HEK293T (cell line): ENCODE measurements around the gene POMT1.

ENCODE experiments used
- CTCF ChIA-PET: fragments of 350-600 bp; formaldehyde crosslinking; extraction: SDS; loops from one replicate; lab custom pipeline; 2021; ENCODE audit warnings: antibody characterized with exemption, inconsistent platforms; lab: Yijun Ruan, JAX
- POLR2A ChIA-PET: fragments of 350-600 bp; formaldehyde crosslinking; extraction: SDS; loops from one replicate; lab custom pipeline; 2020; ENCODE audit warnings: antibody characterized with exemption, inconsistent platforms; lab: Yijun Ruan, JAX
- DNase-seq: peaks from one replicate; pipeline ENCODE4 v3.0.0; 2012; ENCODE audit warnings: mixed read lengths; ENCODE audit errors: extremely low spot score
- ARNT ChIP-seq: fragments of 450-650 bp; IDR thresholded peaks from 2 replicates; pipeline ENCODE4 v1.6.1; 2017; ENCODE audit warnings: mild to moderate bottlenecking
- BHLHE40 ChIP-seq: fragments of 450-650 bp; IDR thresholded peaks from 2 replicates; pipeline ENCODE4 v1.6.1; 2016; ENCODE audit warnings: mild to moderate bottlenecking, moderate library complexity, borderline replicate concordance
- CTBP1 ChIP-seq: fragments of 450-650 bp; IDR thresholded peaks from 2 replicates; pipeline ENCODE4 v1.6.1; 2016; ENCODE audit warnings: borderline replicate concordance
- ELF4 ChIP-seq: fragments of 450-650 bp; IDR thresholded peaks from 2 replicates; pipeline ENCODE4 v1.6.1; 2017; ENCODE audit warnings: antibody characterized with exemption
- FOXA1 ChIP-seq: fragments of 450-650 bp; IDR thresholded peaks from 2 replicates; pipeline ENCODE4 v1.6.1; 2016; ENCODE audit warnings: mild to moderate bottlenecking
- FOXK2 ChIP-seq: fragments of 450-650 bp; IDR thresholded peaks from 2 replicates; pipeline ENCODE4 v1.6.1; 2016; ENCODE audit warnings: mild to moderate bottlenecking
- FOXM1 ChIP-seq: fragments of 450-650 bp; IDR thresholded peaks from 2 replicates; pipeline ENCODE4 v1.6.1; 2017; ENCODE audit warnings: mild to moderate bottlenecking, borderline replicate concordance
- HDGF ChIP-seq: fragments of 450-650 bp; IDR thresholded peaks from 2 replicates; pipeline ENCODE4 v1.6.1; 2017; ENCODE audit warnings: antibody characterized with exemption, borderline replicate concordance
- L3MBTL2 ChIP-seq: fragments of 450-650 bp; conservative IDR thresholded peaks from 2 replicates; pipeline ENCODE4 v1.6.1; 2016; ENCODE audit warnings: mild to moderate bottlenecking
- LEF1 ChIP-seq: fragments of 450-650 bp; IDR thresholded peaks from 2 replicates; pipeline ENCODE4 v1.6.1; 2017; ENCODE audit warnings: mild to moderate bottlenecking, borderline replicate concordance
- NFRKB ChIP-seq: fragments of 450-650 bp; IDR thresholded peaks from 2 replicates; pipeline ENCODE4 v1.6.1; 2016; ENCODE audit warnings: mild to moderate bottlenecking, moderate library complexity
- SP1 ChIP-seq: fragments of 450-650 bp; IDR thresholded peaks from 2 replicates; pipeline ENCODE4 v1.6.1; 2017
- SUZ12 ChIP-seq: fragments of 450-650 bp; IDR thresholded peaks from 2 replicates; pipeline ENCODE4 v1.6.1; 2016; ENCODE audit warnings: mild to moderate bottlenecking
- TARDBP ChIP-seq: fragments of 450-650 bp; IDR thresholded peaks from 2 replicates; pipeline ENCODE4 v1.6.1; 2016
- ZNF384 ChIP-seq: fragments of 450-650 bp; IDR thresholded peaks from 2 replicates; pipeline ENCODE4 v1.6.1; 2016
- TF ChIP-seq, protein P1 (sequence below): fragments of 450-650 bp; IDR thresholded peaks from 2 replicates; pipeline ENCODE4 v1.6.1; 2016

POMT1 gene

DNA sequence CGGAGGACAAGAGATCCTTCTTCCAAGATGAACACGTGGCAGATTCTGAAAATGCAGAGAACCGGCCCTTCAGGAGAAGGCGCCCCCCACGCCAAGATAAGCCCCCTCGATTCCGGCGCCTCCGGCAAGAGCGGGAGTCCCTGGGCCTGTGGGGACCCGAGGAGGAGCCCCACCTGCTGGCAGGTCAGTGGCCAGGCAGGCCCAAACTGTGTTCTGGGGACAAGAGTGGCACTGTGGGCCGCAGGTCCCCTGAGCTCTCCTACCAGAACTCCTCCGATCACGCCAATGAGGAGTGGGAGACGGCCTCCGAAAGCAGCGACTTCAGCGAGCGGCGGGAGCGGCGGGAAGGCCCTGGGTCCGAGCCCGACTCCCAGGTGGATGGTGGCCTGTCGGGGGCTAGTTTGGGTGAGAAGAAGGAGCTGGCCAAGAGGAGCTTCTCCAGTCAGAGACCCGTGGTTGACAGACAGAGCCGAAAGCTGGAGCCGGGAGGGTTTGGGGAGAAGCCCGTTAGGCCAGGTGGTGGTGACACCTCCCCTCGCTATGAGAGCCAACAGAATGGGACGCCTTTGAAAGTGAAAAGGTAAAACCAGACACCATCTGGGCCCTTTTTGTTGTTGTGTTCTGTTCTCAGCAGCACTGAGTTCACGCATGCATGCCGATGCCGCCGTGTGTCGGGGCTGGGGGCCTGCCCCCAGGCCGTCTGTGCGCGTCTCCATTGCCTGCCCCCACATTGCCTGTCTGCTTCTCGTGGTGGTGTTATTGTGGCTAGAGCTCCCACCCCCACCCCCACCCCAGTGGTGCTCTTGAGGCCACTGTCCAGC, 26.6 kb upstream of the POMT1 start:
- CTCF ChIA-PET = interaction anchor here (0.7 kb wide), 1 partner anchor 18 kb away, joined by 6 read pairs; no protein-coding TSS in a partner anchor

DNA sequence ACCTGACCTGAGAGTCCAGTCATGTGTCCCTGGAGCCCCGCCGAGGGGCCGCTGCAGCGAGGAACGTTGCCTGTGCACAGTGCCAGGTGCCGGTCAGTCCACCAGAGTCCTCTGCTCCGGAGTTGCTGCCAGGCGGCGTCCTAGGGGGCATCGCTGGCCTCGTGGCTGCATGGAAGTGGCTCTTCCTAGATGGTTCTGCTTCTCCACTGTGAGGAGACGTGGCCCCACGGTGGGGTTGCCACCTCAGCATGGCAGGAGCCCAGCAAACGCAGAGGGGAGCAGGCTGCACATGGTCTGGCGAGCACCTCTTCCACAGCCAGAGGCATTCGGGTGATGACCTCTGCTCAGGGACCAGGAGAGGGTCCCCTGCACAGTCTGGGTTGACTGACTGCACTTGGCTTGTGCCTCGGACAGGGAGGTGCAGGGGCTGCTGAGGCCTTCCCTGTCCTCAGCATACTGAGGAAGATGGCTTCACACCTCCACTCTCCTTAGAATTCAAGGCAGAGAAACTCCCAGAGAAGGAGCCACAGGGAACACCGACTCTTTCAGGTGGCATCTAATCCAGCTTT, 25.9 kb upstream of the POMT1 start:
- ChIA-PET CTCF (no interaction called here), POLR2A (no interaction called here)
- no peak for DNase-seq
- TF ChIP-seq NFRKB (no peak), ARNT (no peak), FOXK2 (no peak)

More for the DNA sequence above, 26.6 kb upstream of the POMT1 start:
- DNase-seq = no peak
- TF ChIP-seq FOXA1 = no peak
- TF ChIP-seq TARDBP = no peak
- TF ChIP-seq HDGF = no peak
- POLR2A ChIA-PET = no interaction called here

DNA sequence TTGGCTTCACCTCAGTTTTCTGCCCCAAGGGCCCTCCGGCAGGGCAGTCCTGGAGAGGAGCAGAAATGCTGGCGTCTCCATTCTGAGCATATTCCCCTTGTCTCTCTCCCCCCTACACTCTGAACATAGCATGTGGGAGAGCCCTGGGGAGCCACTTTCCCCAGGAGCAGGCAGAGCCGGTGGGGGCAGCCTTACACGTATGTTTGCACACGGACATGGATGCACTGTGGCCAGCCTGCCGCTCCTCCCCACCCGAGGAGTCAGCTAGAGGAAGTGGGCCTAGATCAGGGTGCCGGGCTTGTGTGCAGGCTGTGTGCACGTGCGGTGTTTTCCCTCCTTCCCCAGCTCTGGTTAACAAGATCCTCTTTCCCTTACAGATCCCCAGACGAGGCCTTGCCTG, 25.4 kb upstream of the POMT1 start:
- CTCF ChIA-PET = interaction anchor here (0.6 to 1.1 kb wide), 3 partner anchors 29 to 97 kb away, joined by 3 to 4 read pairs (median 3); no protein-coding TSS in a partner anchor
- POLR2A ChIA-PET = no interaction called here
- no peak for DNase-seq
- no peak for TF ChIP-seq ARNT
- TF ChIP-seq CTBP1 = no peak
- no peak for TF ChIP-seq ZNF384
- TF ChIP-seq TARDBP = no peak
- no peak for TF ChIP-seq FOXA1
- no peak for TF ChIP-seq FOXM1
- no peak for TF ChIP-seq BHLHE40
- no peak for TF ChIP-seq L3MBTL2
- no peak for TF ChIP-seq LEF1
- TF ChIP-seq SUZ12 = no peak
- TF ChIP-seq NFRKB = no peak
- TF ChIP-seq FOXK2 = no peak
- TF ChIP-seq HDGF = no peak
- no peak for TF ChIP-seq SP1
- no peak for TF ChIP-seq ELF4
- TF ChIP-seq, protein P1, sequence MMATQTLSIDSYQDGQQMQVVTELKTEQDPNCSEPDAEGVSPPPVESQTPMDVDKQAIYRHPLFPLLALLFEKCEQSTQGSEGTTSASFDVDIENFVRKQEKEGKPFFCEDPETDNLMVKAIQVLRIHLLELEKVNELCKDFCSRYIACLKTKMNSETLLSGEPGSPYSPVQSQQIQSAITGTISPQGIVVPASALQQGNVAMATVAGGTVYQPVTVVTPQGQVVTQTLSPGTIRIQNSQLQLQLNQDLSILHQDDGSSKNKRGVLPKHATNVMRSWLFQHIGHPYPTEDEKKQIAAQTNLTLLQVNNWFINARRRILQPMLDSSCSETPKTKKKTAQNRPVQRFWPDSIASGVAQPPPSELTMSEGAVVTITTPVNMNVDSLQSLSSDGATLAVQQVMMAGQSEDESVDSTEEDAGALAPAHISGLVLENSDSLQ = no peak

DNA sequence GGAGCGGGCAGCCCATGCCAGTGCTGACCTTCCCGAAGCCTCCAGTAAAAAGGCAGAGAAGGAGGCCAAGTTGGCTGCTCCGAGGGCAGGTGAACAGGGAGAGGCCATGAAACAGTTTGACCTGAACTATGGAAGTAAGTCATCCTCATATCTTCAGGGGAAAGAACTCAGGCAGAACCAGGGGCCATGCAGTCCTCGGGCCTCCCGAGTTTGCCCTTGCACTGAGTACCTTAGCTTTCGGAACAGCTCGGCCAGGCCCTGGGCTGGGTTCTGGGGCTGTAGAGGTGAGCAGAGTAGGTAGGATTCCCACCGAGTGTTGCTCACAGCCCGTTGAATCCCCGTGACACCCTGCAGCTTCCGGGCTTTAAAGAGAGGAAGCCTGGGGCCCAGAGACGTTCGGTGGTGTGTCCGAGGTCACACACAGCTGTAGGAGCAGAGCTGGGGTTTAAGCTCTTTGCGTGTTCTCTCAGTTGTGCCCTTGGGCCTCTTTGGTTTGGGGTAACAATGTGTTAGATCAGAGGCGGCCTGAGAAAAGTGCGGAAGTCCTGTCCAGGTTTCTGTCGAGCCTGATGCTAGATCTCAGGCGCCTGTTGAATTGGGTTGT, 24.8 kb upstream of the POMT1 start:
- TF ChIP-seq SP1 = no peak
- no peak for TF ChIP-seq ZNF384
- no peak for TF ChIP-seq FOXA1
- TF ChIP-seq LEF1 = no peak
- TF ChIP-seq FOXK2 = no peak
- no peak for TF ChIP-seq ELF4
- DNase-seq = no peak
- ChIA-PET POLR2A (no interaction called here), CTCF (interaction anchor here (0.6 to 1.1 kb wide), 4 partner anchors 17 to 98 kb away, joined by 3 to 4 read pairs (median 3); no protein-coding TSS in a partner anchor)

DNA sequence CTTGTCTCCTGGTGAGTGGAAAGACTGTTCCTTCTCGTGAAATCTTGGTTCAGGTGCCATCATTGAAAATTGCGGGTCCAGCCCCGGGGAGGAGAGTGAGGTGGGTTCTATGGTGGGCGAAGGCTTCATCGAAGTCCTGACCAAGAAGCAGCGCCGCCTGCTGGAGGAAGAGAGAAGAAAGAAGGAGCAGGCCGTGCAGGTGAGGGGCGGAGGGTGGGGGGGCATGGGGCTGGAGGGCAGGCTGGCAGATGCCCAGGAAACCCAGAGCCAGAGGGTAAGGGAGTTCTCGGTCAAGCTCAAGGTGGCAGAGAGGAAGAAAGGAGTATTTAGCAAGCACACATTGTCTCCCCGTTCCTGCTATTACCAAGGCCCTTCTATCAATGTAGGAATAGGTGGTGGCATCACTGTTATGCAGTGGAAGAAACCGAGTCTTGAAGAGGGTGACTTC, 24.3 kb upstream of the POMT1 start:
- TF ChIP-seq LEF1 (no peak), L3MBTL2 (no peak)
- CTCF ChIA-PET = interaction anchor here (0.7 to 1.1 kb wide), 3 partner anchors 17 to 73 kb away, joined by 3 to 4 read pairs (median 3); no protein-coding TSS in a partner anchor
- DNase-seq = peak; percentile 67
- POLR2A ChIA-PET = no interaction called here

DNA sequence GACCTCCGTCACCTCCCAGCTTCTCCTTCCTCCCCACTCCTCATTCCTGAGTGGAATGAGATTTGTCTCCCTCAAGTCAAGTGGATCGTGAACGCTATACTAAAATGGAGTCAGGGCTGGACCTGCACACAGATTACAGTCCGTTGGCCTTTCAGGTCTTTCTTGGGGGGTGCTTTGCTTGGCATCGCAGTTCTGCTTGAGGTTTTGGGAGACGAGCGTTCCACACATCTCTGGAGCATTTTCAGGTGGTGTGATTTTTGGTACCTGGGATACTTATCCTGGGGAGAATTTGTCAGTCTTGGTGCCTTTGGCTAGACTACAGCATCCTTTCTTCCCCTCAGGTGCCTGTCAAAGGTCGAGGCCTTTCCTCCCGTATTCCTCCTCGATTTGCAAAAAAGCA, 23.8 kb upstream of the POMT1 start:
- DNase-seq = no peak
- ChIA-PET CTCF (no interaction called here), POLR2A (no interaction called here)
- TF ChIP-seq NFRKB = no peak
- TF ChIP-seq FOXM1 = no peak
- no peak for TF ChIP-seq SP1
- no peak for TF ChIP-seq ZNF384
- TF ChIP-seq BHLHE40 = no peak

DNA sequence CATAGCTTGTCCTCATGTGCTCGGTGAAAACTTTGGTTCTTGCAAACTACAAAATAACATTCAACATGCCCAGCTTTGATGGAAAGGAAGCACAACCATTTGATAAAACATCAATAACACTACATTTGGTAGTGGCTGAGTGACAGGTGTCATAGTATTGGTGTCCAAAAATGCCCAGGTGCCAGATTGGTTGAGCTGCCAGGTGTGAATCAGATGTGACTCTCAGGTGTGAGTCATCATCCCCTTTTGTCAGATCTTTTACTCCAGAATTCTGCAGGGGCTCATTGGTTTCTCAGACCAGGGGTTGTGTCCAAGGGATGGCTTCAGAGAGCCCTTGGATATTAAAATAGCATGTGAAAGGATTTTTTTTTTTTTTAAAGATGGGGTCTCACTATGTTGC, 22.5 kb upstream of the POMT1 start:
- no peak for DNase-seq
- TF ChIP-seq ELF4 = no peak
- TF ChIP-seq LEF1 = no peak
- no peak for TF ChIP-seq CTBP1
- TF ChIP-seq, protein P1 = no peak
- TF ChIP-seq HDGF = no peak
- no peak for TF ChIP-seq SUZ12
- no peak for TF ChIP-seq TARDBP
- TF ChIP-seq FOXK2 = no peak
- TF ChIP-seq ZNF384 = no peak
- no peak for TF ChIP-seq FOXA1
- no peak for TF ChIP-seq NFRKB
- no peak for TF ChIP-seq BHLHE40
- TF ChIP-seq SP1 = no peak
- TF ChIP-seq ARNT = no peak
- TF ChIP-seq FOXM1 = no peak
- TF ChIP-seq L3MBTL2 = no peak
- POLR2A ChIA-PET = interaction anchor here (0.9 kb wide), 1 partner anchor 107 kb away, joined by 3 read pairs; no protein-coding TSS in a partner anchor
- CTCF ChIA-PET = no interaction called here
